Endothelial cell of umbilical vein (primary cell): ENCODE measurements around the gene NDUFA11. TPM values are rescaled to one million over a fixed set of nuclear protein-coding genes. Genes with fewer than 3 reads are reported as not detected.

Experiments
- BruUV-seq: library from RNA; stranded (reverse); fragments of 400-500 nt; replicated peaks from 2 replicates; lab custom pipeline; 2021; lab: Mats Ljungman, UMichigan
- CTCF ChIA-PET: fragments of 300-600, 350-600 bp; sonication (Branson Sonifier 250); formaldehyde crosslinking; loops from one replicate; lab custom pipeline; 2021; ENCODE audit warnings: antibody characterized with exemption, inconsistent platforms; lab: Charles Lee
- POLR2A ChIA-PET: fragments of 300-600, 350-600 bp; sonication (Branson Sonifier 250); formaldehyde crosslinking; loops from one replicate; lab custom pipeline; 2021; ENCODE audit warnings: antibody characterized with exemption, inconsistent platforms; lab: Charles Lee
- DNase-seq: peaks from one replicate; pipeline ENCODE4 v3.0.0-alpha.2; 2011; ENCODE audit warnings: low read depth, low spot score
- FAIRE-seq: peaks from 2 replicates; lab custom pipeline; 2011; peaks lifted over from hg19 to GRCh38; lab: Jason Lieb, UNC
- H2AFZ ChIP-seq: 2 replicates; pipeline ENCODE4 v1.6.0; 2012; ENCODE audit warnings: low read depth, low read length, control low read depth, inconsistent platforms
- H3K27ac ChIP-seq: 2 replicates; pipeline ENCODE4 v1.5.1; 2011; ENCODE audit warnings: low read depth, mild to moderate bottlenecking, control low read depth, low read length, moderate library complexity; ENCODE audit not compliant: insufficient read depth
- H3K27me3 ChIP-seq, 2 experiments: 2 replicates each; pipeline versions ENCODE4 v1.6.0 to v1.6.1; 2011; ENCODE audit warnings: low read length in 2 of 2, mixed read lengths in 1 of 2; ENCODE audit not compliant: control insufficient read depth in 2 of 2, insufficient read depth in 2 of 2
- H3K36me3 ChIP-seq, 2 experiments: 2 replicates in 1 of 2; 3 replicates in 1 of 2; pipeline ENCODE4 v1.5.1; 2011; ENCODE audit warnings: low read length in 2 of 2, mild to moderate bottlenecking in 1 of 2, moderate library complexity in 1 of 2; ENCODE audit not compliant: control insufficient read depth in 2 of 2, insufficient read depth in 2 of 2; ENCODE audit errors: extremely low read depth in 1 of 2
- H3K4me1 ChIP-seq: 3 replicates; pipeline ENCODE4 v1.5.1; 2011; ENCODE audit warnings: mild to moderate bottlenecking, low read length; ENCODE audit not compliant: control insufficient read depth, insufficient read depth; ENCODE audit errors: extremely low read depth
- H3K4me2 ChIP-seq: 2 replicates; pipeline ENCODE4 v1.6.1; 2011; ENCODE audit warnings: low read length, control low read depth, mixed read lengths; ENCODE audit not compliant: insufficient read depth
- H3K4me3 ChIP-seq, 3 experiments: fragments of 200-600 bp in 1 of 3; sonication (generic), shearing (Covaris generic) in 1 of 3; replicated peaks in 1 of 3; 2 replicates each; pipeline ENCODE4 v1.5.1; 2011 to 2016; ENCODE audit warnings: control low read depth in 3 of 3, low read length in 3 of 3, mild to moderate bottlenecking in 2 of 3, inconsistent platforms in 1 of 3, low read depth in 1 of 3, moderate library complexity in 1 of 3; ENCODE audit not compliant: insufficient read depth in 1 of 3
- H3K79me2 ChIP-seq: 2 replicates; pipeline ENCODE4 v1.6.0; 2012; ENCODE audit warnings: low read length, inconsistent platforms; ENCODE audit not compliant: control insufficient read depth, insufficient read depth
- H3K9ac ChIP-seq: replicated peaks from 2 replicates; pipeline ENCODE3; 2011; ENCODE audit warnings: low read length, control low read depth; ENCODE audit not compliant: insufficient read depth; ENCODE audit errors: extremely low read depth
- H3K9me1 ChIP-seq: replicated peaks from 3 replicates; pipeline ENCODE4 v1.6.0; 2011; ENCODE audit warnings: mild to moderate bottlenecking, low read length; ENCODE audit not compliant: control insufficient read depth, insufficient read depth; ENCODE audit errors: extremely low read depth
- H3K9me3 ChIP-seq: replicated peaks from 2 replicates; pipeline ENCODE4 v1.5.1; 2012; ENCODE audit warnings: low read length, inconsistent platforms; ENCODE audit not compliant: control insufficient read depth, insufficient read depth
- H4K20me1 ChIP-seq: replicated peaks from 2 replicates; pipeline ENCODE3; 2011; ENCODE audit warnings: mild to moderate bottlenecking, low read length; ENCODE audit not compliant: control insufficient read depth, insufficient read depth; ENCODE audit errors: extremely low read depth
- JUN ChIP-seq: IDR thresholded peaks from 2 replicates; pipeline ENCODE4 v1.6.1; 2011; ENCODE audit warnings: borderline replicate concordance, low read depth; ENCODE audit not compliant: insufficient read length, insufficient read depth
- MYC ChIP-seq: IDR thresholded peaks from one replicate; pipeline ENCODE4 v1.6.1; 2011; ENCODE audit warnings: mild to moderate bottlenecking, low read depth, low read length
- POLR2AphosphoS5 ChIP-seq: IDR thresholded peaks from 2 replicates; pipeline ENCODE4 v1.6.1; 2012; ENCODE audit warnings: low read depth, mild to moderate bottlenecking, control low read depth, low read length, moderate library complexity; ENCODE audit not compliant: insufficient read depth
- dilution Hi-C: fragments of 300-500 bp; cut with MboI; formaldehyde crosslinking; loops from one replicate; pipeline ENCODE4 v1.15.0; 2019; ENCODE audit warnings: low sequenced_read_pairs; ENCODE audit not compliant: extremely low pct_ligation_motif_present
- intact Hi-C: fragments of 100-400 bp; cut with micrococcal nuclease; formaldehyde crosslinking; loops from one replicate; pipeline ENCODE4 v1.10.0; 2022
- polyA plus RNA-seq, 4 experiments: library from polyadenylated mRNA; depleted of rRNA in 3 of 4; stranded (reverse) in 3 of 4; unstranded in 1 of 4; fragments of >200 nt; gene quantifications; 2 replicates each; pipeline versions ENCODE4 v1.2.1 to v1.2.3, GENCODE V29; 2011 to 2012; ENCODE audit warnings: missing spikeins in 1 of 4
- total RNA-seq: library from RNA; stranded (reverse); gene quantifications from 2 replicates; pipeline ENCODE4 v1.2.3, GENCODE V29; 2021
- TF ChIP-seq, protein P1 (sequence below), 2 donors: IDR thresholded peaks; 1 replicate in 1 of 2; 2 replicates in 1 of 2; pipeline ENCODE4 v1.5.1; 2011; ENCODE audit warnings: low read length in 2 of 2, mild to moderate bottlenecking in 2 of 2, moderate library complexity in 2 of 2, control low read depth in 1 of 2, inconsistent platforms in 1 of 2, low read depth in 1 of 2; ENCODE audit not compliant: insufficient read depth in 1 of 2; ENCODE audit errors: extremely low read depth in 1 of 2

The NDUFA11 gene
- total and polyA plus RNA-seq, 2 donors (not counting 3 experiments of a cell fraction or from before 2014, with no cell fraction given) = 281 to 876 TPM

DNA sequence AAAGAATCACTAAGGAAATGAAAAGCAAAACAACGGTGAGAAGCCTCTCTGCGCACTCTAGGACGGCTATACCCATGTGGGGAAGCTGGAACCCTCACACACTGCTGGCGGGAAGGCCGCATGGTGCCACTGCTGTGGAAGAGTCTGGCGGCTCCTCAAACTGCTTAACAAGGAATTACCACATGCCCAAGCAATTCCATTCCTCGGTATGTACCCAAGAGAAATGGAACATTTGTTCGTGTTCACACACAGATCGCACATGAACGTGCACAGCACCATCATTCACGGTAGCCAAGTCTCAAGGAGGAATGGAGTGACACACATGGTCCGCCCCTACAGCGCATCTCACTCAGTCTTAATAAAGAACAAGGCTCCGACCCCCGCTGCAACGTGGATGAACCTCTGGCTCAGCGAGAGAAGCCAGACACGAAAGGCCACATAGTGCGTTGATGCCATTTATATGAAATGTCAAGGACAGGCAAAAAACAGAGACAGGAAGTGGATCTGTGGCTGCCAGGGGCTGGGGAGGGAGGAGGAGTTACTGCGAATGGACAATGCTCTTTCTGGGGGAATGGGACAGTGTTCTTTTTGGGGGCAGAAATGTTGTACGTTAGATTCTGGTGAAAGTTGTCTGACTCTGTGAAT lies 18.0 kb upstream of the NDUFA11 start:
- dilution Hi-C loops (no loop called here), intact Hi-C loops (no loop called here)
- H3K27me3 ChIP-seq = no peaks in the 10 kb centered on the region
- TF ChIP-seq JUN (no peak), POLR2AphosphoS5 (no peak), MYC (no peak)
- TF ChIP-seq, protein P1, sequence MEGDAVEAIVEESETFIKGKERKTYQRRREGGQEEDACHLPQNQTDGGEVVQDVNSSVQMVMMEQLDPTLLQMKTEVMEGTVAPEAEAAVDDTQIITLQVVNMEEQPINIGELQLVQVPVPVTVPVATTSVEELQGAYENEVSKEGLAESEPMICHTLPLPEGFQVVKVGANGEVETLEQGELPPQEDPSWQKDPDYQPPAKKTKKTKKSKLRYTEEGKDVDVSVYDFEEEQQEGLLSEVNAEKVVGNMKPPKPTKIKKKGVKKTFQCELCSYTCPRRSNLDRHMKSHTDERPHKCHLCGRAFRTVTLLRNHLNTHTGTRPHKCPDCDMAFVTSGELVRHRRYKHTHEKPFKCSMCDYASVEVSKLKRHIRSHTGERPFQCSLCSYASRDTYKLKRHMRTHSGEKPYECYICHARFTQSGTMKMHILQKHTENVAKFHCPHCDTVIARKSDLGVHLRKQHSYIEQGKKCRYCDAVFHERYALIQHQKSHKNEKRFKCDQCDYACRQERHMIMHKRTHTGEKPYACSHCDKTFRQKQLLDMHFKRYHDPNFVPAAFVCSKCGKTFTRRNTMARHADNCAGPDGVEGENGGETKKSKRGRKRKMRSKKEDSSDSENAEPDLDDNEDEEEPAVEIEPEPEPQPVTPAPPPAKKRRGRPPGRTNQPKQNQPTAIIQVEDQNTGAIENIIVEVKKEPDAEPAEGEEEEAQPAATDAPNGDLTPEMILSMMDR (IDR thresholded peaks at IDR 0.05; ENCODE audit: extremely low read depth in 1 of 2, insufficient read depth in 1 of 2, low read depth in 1 of 2, low read length in 2 of 2) = no peak
- no peak overlapping the region for H3K4me2 ChIP-seq
- H3K36me3 ChIP-seq = peaks cover 7 to 47% of the 10 kb centered on the region in 2 experiments
- H3K4me3 ChIP-seq = no peak overlapping the region
- no peaks in the 10 kb centered on the region for H3K4me1 ChIP-seq
- ChIA-PET POLR2A (no interaction called here), CTCF (interaction anchor here (1.3 kb wide), 1 partner anchor 101 kb away, joined by 4 read pairs; no protein-coding TSS in a partner anchor)
- no peaks in the 10 kb centered on the region for H4K20me1 ChIP-seq
- no peak overlapping the region for H3K27ac ChIP-seq
- FAIRE-seq (no peak), DNase-seq (no peak)
- H3K79me2 ChIP-seq = no peaks in the 10 kb centered on the region
- no TSS peak for BruUV-seq
- no peak overlapping the region for H3K9ac ChIP-seq
- H3K9me1 ChIP-seq = no peaks in the 10 kb centered on the region
- no peak overlapping the region for H2AFZ ChIP-seq
- H3K9me3 ChIP-seq = no peaks in the 10 kb centered on the region
